NK-92 (cell line): ENCODE results near the gene CPVL.

Experiments
- DNase-seq: peaks from one replicate; lab custom pipeline; 2025; ENCODE audit not compliant: unreplicated experiment; lab: John Stamatoyannopoulos, UW

The CPVL gene

GRCh38 chr7:28984217-28984616, 162.1 kb downstream of the CPVL start:
- DNase-seq = no peak

- DNase-seq = no peak
These were observed 162.7 kb downstream of the CPVL start for GRCh38 chr7:28983396-28984190.

- DNase-seq = no peak
These were observed 165.2 kb downstream of the CPVL start for GRCh38 chr7:28981161-28981465.

- DNase-seq = no peak
These were observed 165.7 kb downstream of the CPVL start for GRCh38 chr7:28980451-28981160.

GRCh38 chr7:28979776-28980175, 166.6 kb downstream of the CPVL start:
- DNase-seq = no peak

- DNase-seq = no peak
These were observed 168.5 kb downstream of the CPVL start for GRCh38 chr7:28977881-28978280.

GRCh38 chr7:28976022-28976421, 170.3 kb downstream of the CPVL start:
- no peak for DNase-seq

- DNase-seq = no peak
These were observed 172.7 kb downstream of the CPVL start for GRCh38 chr7:28973591-28973990.

- DNase-seq = no peak
These were observed 182.3 kb downstream of the CPVL start for GRCh38 chr7:28964056-28964455.

GRCh38 chr7:28961972-28962371, 184.4 kb downstream of the CPVL start:
- no peak for DNase-seq

- no peak for DNase-seq
These were observed 186.1 kb downstream of the CPVL start for GRCh38 chr7:28960071-28960840.

GRCh38 chr7:28958980-28959347, 187.4 kb downstream of the CPVL start:
- no peak for DNase-seq

- DNase-seq = no peak
These were observed 187.9 kb downstream of the CPVL start, which contains the start of gene TRIL for GRCh38 chr7:28958235-28958979. TSS of gene TRIL (minus strand) at chr7:28958330. CDS start at chr7:28958046, 284 bp downstream.

- DNase-seq = no peak
These were observed 188.5 kb downstream of the CPVL start for GRCh38 chr7:28957751-28958234.

GRCh38 chr7:28957064-28957750, 189.1 kb downstream of the CPVL start:
- no peak for DNase-seq

- no peak for DNase-seq
These were observed 189.7 kb downstream of the CPVL start for GRCh38 chr7:28956608-28957063.

- DNase-seq = no peak
These were observed 190.4 kb downstream of the CPVL start for GRCh38 chr7:28955718-28956607.

- no peak for DNase-seq
These were observed 191.0 kb downstream of the CPVL start for GRCh38 chr7:28955356-28955717.

GRCh38 chr7:28954946-28955345, 191.4 kb downstream of the CPVL start:
- no peak for DNase-seq
